IMR-90 (cell line): Measurements from ENCODE around the gene HS3ST6. TPM values are rescaled to one million over a fixed set of nuclear protein-coding genes. Genes with fewer than 3 reads are reported as not detected.

ENCODE experiments used
- ATAC-seq: fragments of 200-7000 bp; cut with Tn5 transposase; 2 replicates; pipeline ENCODE4 v1.9.1; 2020; ENCODE audit warnings: low read depth, mild to moderate bottlenecking, moderate library complexity
- BruUV-seq: library from RNA; stranded (reverse); fragments of 400-500 nt; replicated peaks from 2 replicates; lab custom pipeline; 2021; lab: Mats Ljungman, UMichigan
- CTCF ChIA-PET: fragments of 300-600 bp; formaldehyde crosslinking; extraction: SDS; loops from one replicate; lab custom pipeline; 2021; ENCODE audit warnings: antibody characterized with exemption; lab: Yijun Ruan, JAX
- POLR2A ChIA-PET: fragments of 300-600 bp; sonication (Branson Sonifier 250); formaldehyde crosslinking; loops from one replicate; lab custom pipeline; 2022; ENCODE audit warnings: antibody characterized with exemption; ENCODE audit not compliant: unreplicated experiment; lab: Charles Lee
- DNase-seq: peaks from one replicate; pipeline ENCODE4 v3.0.0; 2013
- H2AFZ ChIP-seq: replicated peaks from 2 replicates; pipeline ENCODE3; 2013; ENCODE audit warnings: low read length, mild to moderate bottlenecking; ENCODE audit not compliant: poor library complexity
- H2AK5ac ChIP-seq: 2 replicates; pipeline ENCODE4 v1.6.1; 2013; ENCODE audit warnings: low read depth, low read length, inconsistent platforms
- H2AK9ac ChIP-seq: replicated peaks from 2 replicates; pipeline ENCODE3; 2013; ENCODE audit warnings: mild to moderate bottlenecking, low read depth, low read length, moderate library complexity; ENCODE audit not compliant: poor library complexity
- H2BK120ac ChIP-seq: 2 replicates; pipeline ENCODE4 v1.6.1; 2013; ENCODE audit warnings: low read depth, low read length, inconsistent platforms
- H2BK15ac ChIP-seq: 3 replicates; pipeline ENCODE4 v1.6.1; 2013; ENCODE audit warnings: low read depth, low read length, inconsistent platforms
- H2BK20ac ChIP-seq: 2 replicates; pipeline ENCODE4 v1.6.1; 2013; ENCODE audit warnings: low read depth, mild to moderate bottlenecking, inconsistent platforms, low read length, moderate library complexity
- H2BK5ac ChIP-seq: 2 replicates; pipeline ENCODE4 v1.6.1; 2013; ENCODE audit warnings: mild to moderate bottlenecking, low read depth, low read length, inconsistent platforms; ENCODE audit not compliant: poor library complexity, severe bottlenecking
- H3K14ac ChIP-seq: replicated peaks from 2 replicates; pipeline ENCODE4 v1.6.1; 2013; ENCODE audit warnings: low read depth, low read length, inconsistent platforms
- H3K18ac ChIP-seq: 2 replicates; pipeline ENCODE4 v1.6.1; 2013; ENCODE audit warnings: low read depth, low read length, control low read depth
- H3K23ac ChIP-seq: 2 replicates; pipeline ENCODE4 v1.6.1; 2013; ENCODE audit warnings: low read depth, low read length, inconsistent platforms
- H3K27ac ChIP-seq: 2 replicates; pipeline ENCODE4 v1.5.1; 2013; ENCODE audit warnings: mild to moderate bottlenecking, control low read depth, low read length; ENCODE audit not compliant: insufficient read depth
- H3K27me3 ChIP-seq: 2 replicates; pipeline ENCODE4 v1.6.1; 2013; ENCODE audit warnings: low read length; ENCODE audit not compliant: control insufficient read depth, insufficient read depth
- H3K36me3 ChIP-seq: 2 replicates; pipeline ENCODE4 v1.6.1; 2013; ENCODE audit warnings: low read length, mixed read lengths; ENCODE audit not compliant: control insufficient read depth, insufficient read depth
- H3K4ac ChIP-seq: 2 replicates; pipeline ENCODE4 v1.6.1; 2013; ENCODE audit warnings: low read depth, low read length, inconsistent platforms
- H3K4me1 ChIP-seq: 2 replicates; pipeline ENCODE4 v1.6.1; 2013; ENCODE audit warnings: low read length, mixed read lengths; ENCODE audit not compliant: control insufficient read depth, insufficient read depth
- H3K4me2 ChIP-seq: 2 replicates; pipeline ENCODE4 v1.6.1; 2013; ENCODE audit warnings: low read depth, mild to moderate bottlenecking, control low read depth, low read length, moderate library complexity
- H3K4me3 ChIP-seq: 2 replicates; pipeline ENCODE4 v1.5.1; 2013; ENCODE audit warnings: low read depth, mild to moderate bottlenecking, control low read depth, low read length, moderate library complexity; ENCODE audit not compliant: insufficient read depth
- H3K56ac ChIP-seq: 2 replicates; pipeline ENCODE4 v1.6.1; 2013; ENCODE audit warnings: low read length, inconsistent platforms; ENCODE audit not compliant: insufficient read depth; ENCODE audit errors: extremely low read depth
- H3K79me1 ChIP-seq, 2 experiments: 2 replicates each; pipeline ENCODE4 v1.6.1; 2013; ENCODE audit warnings: low read length in 2 of 2, inconsistent platforms in 1 of 2, low read depth in 1 of 2
- H3K9ac ChIP-seq: 2 replicates; pipeline ENCODE4 v1.6.1; 2013; ENCODE audit warnings: low read depth, low read length, control low read depth
- H3K9me1 ChIP-seq: 2 replicates; pipeline ENCODE4 v1.6.1; 2013; ENCODE audit warnings: low read length, inconsistent platforms; ENCODE audit not compliant: insufficient read depth
- H3K9me3 ChIP-seq: 2 replicates; pipeline ENCODE4 v1.6.1; 2013; ENCODE audit warnings: low read length; ENCODE audit not compliant: control insufficient read depth, insufficient read depth
- H4K20me1 ChIP-seq: 2 replicates; pipeline ENCODE4 v1.6.1; 2013; ENCODE audit warnings: low read length, inconsistent platforms; ENCODE audit not compliant: insufficient read depth
- H4K5ac ChIP-seq: 2 replicates; pipeline ENCODE4 v1.6.1; 2013; ENCODE audit warnings: mild to moderate bottlenecking, low read depth, low read length, control low read depth
- H4K8ac ChIP-seq, 2 experiments: 2 replicates each; pipeline ENCODE4 v1.6.1; 2013; ENCODE audit warnings: low read depth in 2 of 2, low read length in 2 of 2, control low read depth in 1 of 2, inconsistent platforms in 1 of 2
- H4K91ac ChIP-seq: 2 replicates; pipeline ENCODE4 v1.6.1; 2013; ENCODE audit warnings: low read depth, low read length, inconsistent platforms; ENCODE audit not compliant: insufficient read depth
- BHLHE40 ChIP-seq: fragments of 150-350 bp; IDR thresholded peaks from 2 replicates; pipeline ENCODE4 v1.6.1; 2016; ENCODE audit warnings: mild to moderate bottlenecking, low read depth, low read length
- CEBPB ChIP-seq: IDR thresholded peaks from 2 replicates; pipeline ENCODE4 v1.6.1; 2012; ENCODE audit warnings: low read depth, low read length, improper control_type of control experiment
- CHD1 ChIP-seq: IDR thresholded peaks from 2 replicates; pipeline ENCODE4 v1.6.1; 2012; ENCODE audit warnings: low read depth, low read length, improper control_type of control experiment
- FOS ChIP-seq: fragments of 150-350 bp; IDR thresholded peaks from 2 replicates; pipeline ENCODE4 v1.6.1; 2016; ENCODE audit warnings: low read depth, low read length
- MAFK ChIP-seq: IDR thresholded peaks from 2 replicates; pipeline ENCODE4 v1.6.1; 2012; ENCODE audit warnings: low read depth, low read length, improper control_type of control experiment
- MAZ ChIP-seq: IDR thresholded peaks from 2 replicates; pipeline ENCODE4 v1.6.1; 2012; ENCODE audit warnings: low read depth, mild to moderate bottlenecking, low read length, improper control_type of control experiment, moderate library complexity, borderline replicate concordance
- MXI1 ChIP-seq: IDR thresholded peaks from 2 replicates; pipeline ENCODE4 v1.6.1; 2012; ENCODE audit warnings: low read depth, mild to moderate bottlenecking, low read length, moderate library complexity, borderline replicate concordance
- NFE2L2 ChIP-seq: fragments of 150-350 bp; IDR thresholded peaks from 2 replicates; pipeline ENCODE4 v1.6.1; 2016; ENCODE audit warnings: low read depth, mild to moderate bottlenecking, low read length
- POLR2A ChIP-seq: IDR thresholded peaks from 2 replicates; pipeline ENCODE4 v1.6.1; 2012; ENCODE audit warnings: mild to moderate bottlenecking, low read depth, low read length
- RAD21 ChIP-seq: IDR thresholded peaks from 2 replicates; pipeline ENCODE4 v1.6.1; 2012; ENCODE audit warnings: low read length, improper control_type of control experiment
- RCOR1 ChIP-seq: IDR thresholded peaks from 2 replicates; pipeline ENCODE4 v1.6.1; 2012; ENCODE audit warnings: mild to moderate bottlenecking, low read length, improper control_type of control experiment; ENCODE audit not compliant: insufficient replicate concordance
- RFX5 ChIP-seq: IDR thresholded peaks from 2 replicates; pipeline ENCODE4 v1.8.0; 2012; ENCODE audit warnings: low read depth, mild to moderate bottlenecking, low read length, moderate library complexity
- SMC3 ChIP-seq: fragments of 150-350 bp; IDR thresholded peaks from 2 replicates; pipeline ENCODE4 v1.6.1; 2016; ENCODE audit warnings: low read depth, mild to moderate bottlenecking, antibody characterized with exemption, low read length, moderate library complexity
- WGBS, 2 experiments: methylation state at CpG; one replicate each; pipeline versions ENCODE4 v1.1.5 to v1.1.7; 2013; ENCODE audit warnings: missing lambda C conversion rate in 2 of 2; ENCODE audit not compliant: insufficient read length in 1 of 2; ENCODE audit errors: extremely low coverage in 2 of 2; 5-methylcytosine and 5-hydroxymethylcytosine counted together
- dilution Hi-C: fragments of 300-500 bp; cut with HindIII; formaldehyde crosslinking; loops from one replicate; pipeline ENCODE4 v1.14.3; 2018; ENCODE audit warnings: low sequenced_read_pairs; ENCODE audit not compliant: unreplicated experiment
- in situ Hi-C: fragments of 300-500 bp; cut with MboI; formaldehyde crosslinking; loops from 3 replicates; pipeline ENCODE4 v1.14.3; 2019; ENCODE audit warnings: low sequenced_read_pairs, inconsistent platforms, mixed read lengths
- intact Hi-C: fragments of 100-400 bp; cut with micrococcal nuclease; formaldehyde crosslinking; loops from 2 replicates; pipeline ENCODE4 v1.10.0; 2022
- polyA plus RNA-seq, 3 experiments: library from polyadenylated mRNA; depleted of rRNA; stranded (reverse); fragments of >200 nt; gene quantifications; 2 replicates each; pipeline ENCODE4 v1.2.3, GENCODE V29; 2012; ENCODE audit warnings: low replicate concordance in 1 of 3
- total RNA-seq: library from RNA; depleted of rRNA; stranded (reverse); fragments of >200 nt; gene quantifications from 2 replicates; pipeline ENCODE4 v1.2.3, GENCODE V29; 2012
- TF ChIP-seq, protein P1 (sequence below): fragments of 150-350 bp; IDR thresholded peaks from 2 replicates; pipeline ENCODE4 v1.6.1; 2017; ENCODE audit warnings: mild to moderate bottlenecking, antibody characterized with exemption, low read length, low read depth
- TF ChIP-seq, protein P2 (sequence below): conservative IDR thresholded peaks from 2 replicates; pipeline ENCODE4 v1.5.1; 2012; ENCODE audit warnings: mild to moderate bottlenecking, low read depth, low read length, improper control_type of control experiment
- TF ChIP-seq, protein P3 (sequence below): fragments of 150-350 bp; IDR thresholded peaks from 2 replicates; pipeline ENCODE4 v1.6.1; 2016; ENCODE audit warnings: low read depth, mild to moderate bottlenecking, low read length, moderate library complexity, borderline replicate concordance

HS3ST6 gene
- total and polyA plus RNA-seq, 2 of the 4 experiments (the other 2 are of a cell fraction): not detected

DNA sequence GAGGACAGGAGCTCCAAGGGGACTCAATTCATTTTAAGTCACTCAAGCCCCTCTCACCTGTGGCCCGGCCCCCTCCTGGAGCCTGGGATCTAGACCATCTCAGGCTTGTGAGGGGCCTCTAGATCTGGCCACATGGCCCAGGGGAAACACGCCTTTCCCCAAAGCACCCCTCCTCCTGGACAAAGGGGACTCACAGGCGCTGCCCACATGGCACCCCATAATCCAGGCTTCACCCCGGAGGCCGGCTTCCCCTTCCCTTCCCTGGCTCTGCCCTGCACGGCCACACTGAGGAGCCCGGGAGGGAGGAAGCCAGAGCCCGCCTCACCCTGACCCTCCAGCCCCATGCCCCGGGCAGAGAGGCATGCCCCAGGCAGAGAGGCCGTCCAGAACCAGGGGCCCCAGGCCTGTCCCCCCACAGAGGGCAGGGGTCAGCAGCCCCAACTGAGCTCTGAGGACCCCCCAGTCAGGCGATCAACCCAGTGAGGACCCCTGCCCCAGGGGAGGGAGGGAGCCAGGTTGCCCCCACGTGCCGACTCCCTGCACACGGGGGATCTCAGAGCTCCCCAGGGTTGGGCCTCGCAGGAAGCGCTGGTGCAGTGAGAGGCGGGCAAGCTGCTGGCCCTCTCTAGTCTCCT, 10.9 kb downstream of the HS3ST6 start:
- no peak overlapping the region for H3K27ac ChIP-seq
- H3K9ac ChIP-seq: no peak overlapping the region
- WGBS, 2 experiments: 58% methylated on average over 4 of the region's 17 CpGs; no CpG with 5 or more reads in 1 of the 2 experiments
- no peak overlapping the region for H2AFZ ChIP-seq
- no peak overlapping the region for H4K5ac ChIP-seq
- in situ Hi-C loops (no loop called here), intact Hi-C loops (no loop called here), dilution Hi-C loops (no loop called here)
- TF ChIP-seq, protein P1, sequence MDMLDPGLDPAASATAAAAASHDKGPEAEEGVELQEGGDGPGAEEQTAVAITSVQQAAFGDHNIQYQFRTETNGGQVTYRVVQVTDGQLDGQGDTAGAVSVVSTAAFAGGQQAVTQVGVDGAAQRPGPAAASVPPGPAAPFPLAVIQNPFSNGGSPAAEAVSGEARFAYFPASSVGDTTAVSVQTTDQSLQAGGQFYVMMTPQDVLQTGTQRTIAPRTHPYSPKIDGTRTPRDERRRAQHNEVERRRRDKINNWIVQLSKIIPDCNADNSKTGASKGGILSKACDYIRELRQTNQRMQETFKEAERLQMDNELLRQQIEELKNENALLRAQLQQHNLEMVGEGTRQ: no peak
- TF ChIP-seq, protein P2, sequence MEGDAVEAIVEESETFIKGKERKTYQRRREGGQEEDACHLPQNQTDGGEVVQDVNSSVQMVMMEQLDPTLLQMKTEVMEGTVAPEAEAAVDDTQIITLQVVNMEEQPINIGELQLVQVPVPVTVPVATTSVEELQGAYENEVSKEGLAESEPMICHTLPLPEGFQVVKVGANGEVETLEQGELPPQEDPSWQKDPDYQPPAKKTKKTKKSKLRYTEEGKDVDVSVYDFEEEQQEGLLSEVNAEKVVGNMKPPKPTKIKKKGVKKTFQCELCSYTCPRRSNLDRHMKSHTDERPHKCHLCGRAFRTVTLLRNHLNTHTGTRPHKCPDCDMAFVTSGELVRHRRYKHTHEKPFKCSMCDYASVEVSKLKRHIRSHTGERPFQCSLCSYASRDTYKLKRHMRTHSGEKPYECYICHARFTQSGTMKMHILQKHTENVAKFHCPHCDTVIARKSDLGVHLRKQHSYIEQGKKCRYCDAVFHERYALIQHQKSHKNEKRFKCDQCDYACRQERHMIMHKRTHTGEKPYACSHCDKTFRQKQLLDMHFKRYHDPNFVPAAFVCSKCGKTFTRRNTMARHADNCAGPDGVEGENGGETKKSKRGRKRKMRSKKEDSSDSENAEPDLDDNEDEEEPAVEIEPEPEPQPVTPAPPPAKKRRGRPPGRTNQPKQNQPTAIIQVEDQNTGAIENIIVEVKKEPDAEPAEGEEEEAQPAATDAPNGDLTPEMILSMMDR: no peak
- TF ChIP-seq FOS: no peak
- TF ChIP-seq, protein P3, sequence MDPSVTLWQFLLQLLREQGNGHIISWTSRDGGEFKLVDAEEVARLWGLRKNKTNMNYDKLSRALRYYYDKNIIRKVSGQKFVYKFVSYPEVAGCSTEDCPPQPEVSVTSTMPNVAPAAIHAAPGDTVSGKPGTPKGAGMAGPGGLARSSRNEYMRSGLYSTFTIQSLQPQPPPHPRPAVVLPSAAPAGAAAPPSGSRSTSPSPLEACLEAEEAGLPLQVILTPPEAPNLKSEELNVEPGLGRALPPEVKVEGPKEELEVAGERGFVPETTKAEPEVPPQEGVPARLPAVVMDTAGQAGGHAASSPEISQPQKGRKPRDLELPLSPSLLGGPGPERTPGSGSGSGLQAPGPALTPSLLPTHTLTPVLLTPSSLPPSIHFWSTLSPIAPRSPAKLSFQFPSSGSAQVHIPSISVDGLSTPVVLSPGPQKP: no peak
- TF ChIP-seq SMC3: no peak
- TF ChIP-seq BHLHE40: no peak
- no peak for TF ChIP-seq RAD21
- no peak for TF ChIP-seq POLR2A
- no peak for TF ChIP-seq MAFK
- no peak for TF ChIP-seq NFE2L2
- TF ChIP-seq RFX5: no peak
- TF ChIP-seq CEBPB: no peak
- TF ChIP-seq MAZ: no peak
- TF ChIP-seq CHD1: no peak
- TF ChIP-seq MXI1: no peak
- no peak for TF ChIP-seq RCOR1
- no peak overlapping the region for H2BK120ac ChIP-seq
- H3K14ac ChIP-seq: no peak overlapping the region
- H3K4me2 ChIP-seq: no peak overlapping the region
- no peaks in the 10 kb centered on the region for H3K9me3 ChIP-seq
- no peak for ATAC-seq
- ChIA-PET CTCF (no interaction called here), POLR2A (no interaction called here)
- H3K79me1 ChIP-seq: no peaks in the 10 kb centered on the region
- H3K9me1 ChIP-seq: no peaks in the 10 kb centered on the region
- H2BK5ac ChIP-seq: no peak overlapping the region
- no peaks in the 10 kb centered on the region for H3K36me3 ChIP-seq
- H4K20me1 ChIP-seq: no peaks in the 10 kb centered on the region
- H3K18ac ChIP-seq: no peak overlapping the region
- BruUV-seq: no TSS peak
- H3K4ac ChIP-seq: no peak overlapping the region
- no peak overlapping the region for H3K4me3 ChIP-seq
- no peak overlapping the region for H4K8ac ChIP-seq
- no peak overlapping the region for H2AK9ac ChIP-seq
- no peaks in the 10 kb centered on the region for H3K4me1 ChIP-seq
- no peak overlapping the region for H3K23ac ChIP-seq
- H2AK5ac ChIP-seq: no peak overlapping the region
- DNase-seq: no peak
- no peak overlapping the region for H2BK20ac ChIP-seq
- H4K91ac ChIP-seq: no peak overlapping the region
- no peak overlapping the region for H3K56ac ChIP-seq
- H3K27me3 ChIP-seq: peaks cover 68% of the 10 kb centered on the region
- H2BK15ac ChIP-seq: no peak overlapping the region
